ENCODE results near the gene PRODH. TPM values are rescaled to one million over a fixed set of nuclear protein-coding genes. Genes with fewer than 3 reads are reported as not detected.
"Not testable (repeated sequence)": the region's sequence is repeated elsewhere in the genome, so short reads cannot be mapped to it uniquely, and the experiment has no call there.

The PRODH gene
- total RNA-seq, 1 experiment from 2014 or later, result not detected

DNA sequence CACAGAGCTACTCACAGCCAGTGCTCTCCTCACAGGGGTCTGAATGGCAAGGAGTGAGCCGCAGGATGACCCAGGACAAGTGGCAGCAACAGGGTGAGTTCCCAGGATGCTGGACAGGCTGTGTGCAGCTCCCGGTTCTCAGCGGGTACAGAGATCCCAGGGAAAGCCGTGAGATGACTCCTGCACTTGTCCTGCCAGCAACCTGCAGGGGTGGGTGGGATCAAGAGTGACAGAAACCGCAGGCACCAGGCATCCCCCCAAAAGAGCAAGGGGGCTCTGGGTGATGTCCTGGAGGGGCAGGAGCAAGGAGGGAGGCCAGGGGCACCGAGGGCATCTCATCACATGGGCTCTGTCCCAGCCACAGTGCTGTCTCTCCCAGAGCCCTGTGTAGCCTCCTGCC is 15.9 kb upstream of the PRODH start:
- no peaks in the 10 kb centered on the region for H3K36me3 ChIP-seq (ENCODE audit: insufficient read depth, low read length)
- no peak overlapping the region for H3K9ac ChIP-seq (ENCODE audit: low read length)
- no peak for DNase-seq
- no peaks in the 10 kb centered on the region for H4K20me1 ChIP-seq (ENCODE audit: insufficient read depth, low read depth, low read length)
- no peaks in the 10 kb centered on the region for H3K4me1 ChIP-seq (ENCODE audit: low read length)
- H3K79me2 ChIP-seq (ENCODE audit: low read length), result no peaks in the 10 kb centered on the region
- H3K27me3 ChIP-seq (ENCODE audit: low read length), result no peaks in the 10 kb centered on the region
- no peaks in the 10 kb centered on the region for H3K9me3 ChIP-seq (ENCODE audit: low read length)
- no peak overlapping the region for H2AFZ ChIP-seq (ENCODE audit: low read length)
- no peak overlapping the region for H3K27ac ChIP-seq (ENCODE audit: low read length)
- no peak overlapping the region for H3K4me2 ChIP-seq (ENCODE audit: low read depth, low read length, poor library complexity, severe bottlenecking)
- H3K9me2 ChIP-seq (replicated peaks; ENCODE audit: insufficient read depth, low read length), result no peaks in the 10 kb centered on the region
- H3K4me3 ChIP-seq (ENCODE audit: low read length), result no peak overlapping the region

DNA sequence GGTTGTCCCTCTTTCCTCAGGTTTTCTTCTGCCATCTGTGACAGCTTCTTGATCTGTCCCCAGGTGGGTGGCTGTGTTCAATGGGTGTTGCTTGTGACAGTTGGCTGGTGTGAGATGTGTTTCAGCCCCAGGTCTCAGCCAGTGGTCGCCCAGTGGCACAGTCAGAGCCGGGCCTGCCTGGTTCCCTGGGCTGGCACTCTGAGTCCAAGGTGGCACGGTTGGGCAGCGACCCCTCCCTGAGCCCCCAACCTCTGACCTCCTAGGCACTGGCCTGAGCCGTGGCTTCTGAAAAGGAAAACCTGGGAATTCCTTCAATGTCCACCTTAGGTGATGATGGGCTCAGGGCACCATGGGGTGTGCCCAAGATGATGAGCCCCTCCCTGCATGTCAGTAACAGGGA is 14.0 kb upstream of the PRODH start:
- H2AFZ ChIP-seq (ENCODE audit: low read length), result no peak overlapping the region
- H3K9ac ChIP-seq (ENCODE audit: low read length), result no peak overlapping the region
- no peaks in the 10 kb centered on the region for H3K4me1 ChIP-seq (ENCODE audit: low read length)
- no peak overlapping the region for H3K4me3 ChIP-seq (ENCODE audit: low read length)
- no peak overlapping the region for H3K27ac ChIP-seq (ENCODE audit: low read length)
- H3K79me2 ChIP-seq (ENCODE audit: low read length), result no peaks in the 10 kb centered on the region
- H3K9me2 ChIP-seq (replicated peaks; ENCODE audit: insufficient read depth, low read length), result no peaks in the 10 kb centered on the region
- H3K4me2 ChIP-seq (ENCODE audit: low read depth, low read length, poor library complexity, severe bottlenecking), result no peak overlapping the region
- no peaks in the 10 kb centered on the region for H3K27me3 ChIP-seq (ENCODE audit: low read length)
- H4K20me1 ChIP-seq (ENCODE audit: insufficient read depth, low read depth, low read length), result no peaks in the 10 kb centered on the region
- no peaks in the 10 kb centered on the region for H3K9me3 ChIP-seq (ENCODE audit: low read length)
- H3K36me3 ChIP-seq (ENCODE audit: insufficient read depth, low read length), result no peaks in the 10 kb centered on the region
- DNase-seq, result no peak

DNA sequence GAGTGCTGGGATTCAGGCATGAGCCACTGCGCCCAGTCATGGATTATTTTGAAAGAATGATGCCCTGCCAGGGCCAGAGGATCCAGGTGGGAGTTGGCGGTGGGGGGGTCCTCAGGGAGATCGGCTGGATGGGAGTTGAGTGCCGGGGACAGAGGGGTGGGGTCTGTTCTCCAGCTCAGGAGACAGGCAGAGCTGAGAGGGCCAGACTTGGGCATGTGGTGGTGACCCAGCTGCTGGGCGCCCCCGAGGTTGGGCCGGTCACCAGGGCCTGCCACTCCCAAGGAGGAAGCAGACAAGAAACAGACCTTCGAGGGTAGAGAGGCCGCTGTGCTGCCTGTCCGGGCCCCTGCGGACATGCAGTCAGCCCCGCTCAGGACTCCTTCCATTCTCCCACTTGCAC is 11.8 kb upstream of the PRODH start:
- H3K9ac ChIP-seq (ENCODE audit: low read length), result no peak overlapping the region
- H3K4me2 ChIP-seq (ENCODE audit: low read depth, low read length, poor library complexity, severe bottlenecking), result no peak overlapping the region

DNA sequence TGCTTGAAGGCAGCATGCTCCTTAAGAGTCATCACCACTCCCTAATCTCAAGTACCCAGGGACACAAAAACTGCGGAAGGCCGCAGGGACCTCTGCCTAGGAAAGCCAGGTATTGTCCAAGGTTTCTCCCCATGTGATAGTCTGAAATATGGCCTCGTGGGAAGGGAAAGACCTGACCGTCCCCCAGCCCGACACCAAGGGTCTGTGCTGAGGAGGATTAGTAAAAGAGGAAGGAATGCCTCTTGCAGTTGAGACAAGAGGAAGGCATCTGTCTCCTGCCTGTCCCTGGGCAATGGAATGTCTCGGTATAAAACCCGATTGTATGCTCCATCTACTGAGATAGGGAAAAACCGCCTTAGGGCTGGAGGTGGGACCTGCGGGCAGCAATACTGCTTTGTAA is 11.0 kb upstream of the PRODH start:
- H3K79me2 ChIP-seq (ENCODE audit: low read length); H3K9me2 ChIP-seq (replicated peaks; ENCODE audit: insufficient read depth, low read length); H3K36me3 ChIP-seq (ENCODE audit: insufficient read depth, low read length); H3K27ac ChIP-seq (ENCODE audit: low read length); H2AFZ ChIP-seq (ENCODE audit: low read length); H3K4me3 ChIP-seq (ENCODE audit: low read length); H3K9ac ChIP-seq (ENCODE audit: low read length); DNase-seq; H3K4me1 ChIP-seq (ENCODE audit: low read length); H3K9me3 ChIP-seq (ENCODE audit: low read length); H3K27me3 ChIP-seq (ENCODE audit: low read length); H3K4me2 ChIP-seq (ENCODE audit: low read depth, low read length, poor library complexity, severe bottlenecking); H4K20me1 ChIP-seq (ENCODE audit: insufficient read depth, low read depth, low read length): not testable (repeated sequence)

More for the DNA sequence above, 11.8 kb upstream of the PRODH start:
- no peaks in the 10 kb centered on the region for H3K9me2 ChIP-seq (replicated peaks; ENCODE audit: insufficient read depth, low read length)
- DNase-seq, result no peak
- H3K4me1 ChIP-seq (ENCODE audit: low read length), result no peaks in the 10 kb centered on the region
- H3K27ac ChIP-seq (ENCODE audit: low read length), result no peak overlapping the region
- H3K4me3 ChIP-seq (ENCODE audit: low read length), result no peak overlapping the region
- no peaks in the 10 kb centered on the region for H3K27me3 ChIP-seq (ENCODE audit: low read length)
- no peak overlapping the region for H2AFZ ChIP-seq (ENCODE audit: low read length)
- no peaks in the 10 kb centered on the region for H3K9me3 ChIP-seq (ENCODE audit: low read length)
- no peaks in the 10 kb centered on the region for H3K79me2 ChIP-seq (ENCODE audit: low read length)
- H3K36me3 ChIP-seq (ENCODE audit: insufficient read depth, low read length), result no peaks in the 10 kb centered on the region
- no peaks in the 10 kb centered on the region for H4K20me1 ChIP-seq (ENCODE audit: insufficient read depth, low read depth, low read length)

DNA sequence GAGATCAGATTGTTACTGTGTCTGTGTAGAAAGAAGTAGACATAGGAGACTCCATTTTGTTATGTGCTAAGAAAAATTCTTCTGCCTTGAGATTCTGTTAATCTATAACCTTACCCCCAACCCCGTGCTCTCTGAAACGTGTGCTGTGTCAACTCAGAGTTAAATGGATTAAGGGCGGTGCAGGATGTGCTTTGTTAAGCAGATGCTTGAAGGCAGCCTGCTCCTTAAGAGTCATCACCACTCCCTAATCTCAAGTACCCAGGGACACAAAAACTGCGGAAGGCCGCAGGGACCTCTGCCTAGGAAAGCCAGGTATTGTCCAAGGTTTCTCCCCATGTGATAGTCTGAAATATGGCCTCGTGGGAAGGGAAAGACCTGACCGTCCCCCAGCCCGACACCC is 2.6 kb upstream of the PRODH start:
- not testable (repeated sequence) for H4K20me1 ChIP-seq (ENCODE audit: insufficient read depth, low read depth, low read length); H3K9me2 ChIP-seq (replicated peaks; ENCODE audit: insufficient read depth, low read length); H3K4me2 ChIP-seq (ENCODE audit: low read depth, low read length, poor library complexity, severe bottlenecking); H3K4me1 ChIP-seq (ENCODE audit: low read length); H3K27me3 ChIP-seq (ENCODE audit: low read length); H3K27ac ChIP-seq (ENCODE audit: low read length); DNase-seq; H3K9me3 ChIP-seq (ENCODE audit: low read length); H3K36me3 ChIP-seq (ENCODE audit: insufficient read depth, low read length); H3K79me2 ChIP-seq (ENCODE audit: low read length); H3K9ac ChIP-seq (ENCODE audit: low read length); H2AFZ ChIP-seq (ENCODE audit: low read length); H3K4me3 ChIP-seq (ENCODE audit: low read length)

DNA sequence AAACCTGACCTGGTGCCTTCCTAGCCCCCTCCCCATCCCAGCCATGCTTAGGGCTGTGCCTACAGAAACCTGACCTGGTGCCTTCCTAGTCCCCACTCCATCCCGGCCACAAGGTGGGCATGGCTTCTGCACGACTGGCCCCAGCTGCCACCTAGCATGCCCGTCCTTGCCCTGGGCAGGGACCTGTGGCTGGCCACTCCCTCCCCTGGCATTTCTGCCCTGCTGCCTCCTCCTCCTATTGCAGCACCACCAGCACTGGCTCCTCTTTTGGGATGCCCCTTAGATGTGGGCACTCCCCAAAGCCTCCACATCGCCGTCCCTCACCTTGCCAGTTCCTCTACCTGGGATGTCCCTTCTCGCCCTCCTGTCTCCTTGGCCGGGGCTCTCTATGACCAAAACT is 1.4 kb downstream of the PRODH start:
- not testable (repeated sequence) for H3K4me3 ChIP-seq (ENCODE audit: low read length); H3K4me2 ChIP-seq (ENCODE audit: low read depth, low read length, poor library complexity, severe bottlenecking); H4K20me1 ChIP-seq (ENCODE audit: insufficient read depth, low read depth, low read length); H2AFZ ChIP-seq (ENCODE audit: low read length); H3K9me3 ChIP-seq (ENCODE audit: low read length); H3K9ac ChIP-seq (ENCODE audit: low read length); H3K27ac ChIP-seq (ENCODE audit: low read length); H3K79me2 ChIP-seq (ENCODE audit: low read length); H3K27me3 ChIP-seq (ENCODE audit: low read length); H3K9me2 ChIP-seq (replicated peaks; ENCODE audit: insufficient read depth, low read length); H3K4me1 ChIP-seq (ENCODE audit: low read length); DNase-seq; H3K36me3 ChIP-seq (ENCODE audit: insufficient read depth, low read length)

DNA sequence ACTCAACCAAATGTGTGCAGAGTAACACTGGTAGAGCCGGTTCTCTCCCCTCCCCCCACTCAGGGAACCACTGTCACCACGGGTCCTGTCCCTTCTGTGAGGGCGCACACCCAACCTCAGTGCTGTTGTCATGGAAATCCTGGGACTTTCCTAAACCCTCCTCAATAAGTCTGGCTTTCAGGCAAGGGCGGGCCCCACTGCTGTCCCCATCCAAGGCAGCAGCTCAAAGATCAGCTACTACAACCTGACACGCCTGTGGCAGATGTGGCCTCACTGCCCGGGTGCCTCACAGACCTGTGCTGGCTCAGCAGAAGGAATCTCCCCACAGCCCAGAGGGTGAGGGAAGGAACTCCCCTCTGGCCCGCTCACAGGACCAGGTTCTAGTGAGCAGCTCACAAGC is 2.2 kb downstream of the PRODH start:
- H3K27me3 ChIP-seq (ENCODE audit: low read length), result no peaks in the 10 kb centered on the region
- no peak overlapping the region for H2AFZ ChIP-seq (ENCODE audit: low read length)
- DNase-seq, result no peak
- H3K4me2 ChIP-seq (ENCODE audit: low read depth, low read length, poor library complexity, severe bottlenecking), result no peak overlapping the region
- H4K20me1 ChIP-seq (ENCODE audit: insufficient read depth, low read depth, low read length), result no peaks in the 10 kb centered on the region
- no peaks in the 10 kb centered on the region for H3K4me1 ChIP-seq (ENCODE audit: low read length)
- H3K79me2 ChIP-seq (ENCODE audit: low read length), result no peaks in the 10 kb centered on the region
- H3K9me2 ChIP-seq (replicated peaks; ENCODE audit: insufficient read depth, low read length), result no peaks in the 10 kb centered on the region
- H3K36me3 ChIP-seq (ENCODE audit: insufficient read depth, low read length), result no peaks in the 10 kb centered on the region
- H3K9me3 ChIP-seq (ENCODE audit: low read length), result no peaks in the 10 kb centered on the region
- H3K4me3 ChIP-seq (ENCODE audit: low read length), result no peak overlapping the region
- no peak overlapping the region for H3K27ac ChIP-seq (ENCODE audit: low read length)
- no peak overlapping the region for H3K9ac ChIP-seq (ENCODE audit: low read length)

DNA sequence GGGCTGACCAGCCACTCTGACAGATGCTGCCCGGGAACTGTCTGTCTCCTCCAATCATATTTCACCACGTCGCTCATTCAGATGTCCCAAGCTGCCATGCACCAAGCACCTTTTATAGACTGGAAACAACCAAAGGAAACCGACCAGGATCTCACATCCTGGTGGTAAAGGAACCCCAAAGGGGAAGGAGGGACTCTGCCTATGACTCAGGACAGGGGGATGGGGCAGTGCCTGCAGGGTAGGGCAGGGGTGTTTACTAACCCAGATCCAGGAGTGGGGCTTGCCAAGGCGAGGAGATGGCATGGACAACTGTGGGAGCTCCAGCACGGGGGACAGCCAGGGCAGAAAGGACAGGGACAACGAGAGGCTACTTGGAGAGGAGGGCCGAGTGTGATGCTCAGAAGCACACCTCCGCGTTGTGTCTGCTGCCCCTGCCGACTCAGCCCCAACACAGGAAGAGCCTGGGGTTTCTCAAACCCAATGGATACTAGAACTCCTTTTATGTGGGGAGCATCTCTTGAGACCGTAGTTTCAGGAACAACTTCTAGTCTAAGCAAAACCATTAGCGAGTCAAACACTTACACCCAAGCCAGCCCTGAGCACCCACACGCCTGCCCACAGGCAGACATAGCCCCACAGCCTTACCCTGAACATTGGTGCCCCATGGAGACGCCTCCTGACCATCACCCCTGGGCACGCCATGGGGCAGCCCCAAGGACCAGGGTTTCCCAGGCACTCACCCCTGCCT is 4.0 kb downstream of the PRODH start:
- H3K9ac ChIP-seq (ENCODE audit: low read length), result no peak overlapping the region
- H2AFZ ChIP-seq (ENCODE audit: low read length), result no peak overlapping the region
- H3K4me1 ChIP-seq (ENCODE audit: low read length), result no peaks in the 10 kb centered on the region
- H3K9me2 ChIP-seq (replicated peaks; ENCODE audit: insufficient read depth, low read length), result no peaks in the 10 kb centered on the region
- no peak overlapping the region for H3K4me2 ChIP-seq (ENCODE audit: low read depth, low read length, poor library complexity, severe bottlenecking)
- DNase-seq, result no peak
- H3K79me2 ChIP-seq (ENCODE audit: low read length), result no peaks in the 10 kb centered on the region
- H3K27me3 ChIP-seq (ENCODE audit: low read length), result no peaks in the 10 kb centered on the region
- H3K27ac ChIP-seq (ENCODE audit: low read length), result no peak overlapping the region
- no peaks in the 10 kb centered on the region for H3K36me3 ChIP-seq (ENCODE audit: insufficient read depth, low read length)
- no peaks in the 10 kb centered on the region for H4K20me1 ChIP-seq (ENCODE audit: insufficient read depth, low read depth, low read length)
- no peak overlapping the region for H3K4me3 ChIP-seq (ENCODE audit: low read length)
- no peaks in the 10 kb centered on the region for H3K9me3 ChIP-seq (ENCODE audit: low read length)

DNA sequence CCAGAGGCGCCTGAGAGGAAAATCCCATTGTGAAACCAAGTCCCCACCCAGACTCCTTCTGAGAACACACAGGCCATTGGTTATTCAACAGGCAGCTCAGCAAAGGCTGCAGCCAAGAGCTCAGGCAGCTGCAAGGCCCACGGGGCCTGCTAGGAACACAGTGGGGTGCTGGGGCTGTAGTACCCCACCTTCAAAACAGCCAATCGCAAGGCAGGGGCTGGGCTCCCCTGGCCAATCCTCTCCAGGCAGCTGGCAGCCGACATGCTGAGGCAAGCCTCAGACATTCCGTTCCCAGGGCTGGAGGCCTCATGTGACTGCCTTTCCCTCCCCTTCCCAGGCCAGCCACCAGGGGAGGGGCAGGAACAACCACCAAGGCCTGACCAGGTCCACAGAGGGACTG is 6.6 kb downstream of the PRODH start:
- Histone ChIP-seq H3K4me1 (ENCODE audit: low read length) (no peaks in the 10 kb centered on the region), H3K4me2 (ENCODE audit: low read depth, low read length, poor library complexity, severe bottlenecking) (no peak overlapping the region), H2AFZ (ENCODE audit: low read length) (no peak overlapping the region), H3K9ac (ENCODE audit: low read length) (no peak overlapping the region), H3K36me3 (ENCODE audit: insufficient read depth, low read length) (no peaks in the 10 kb centered on the region), H3K27me3 (ENCODE audit: low read length) (no peaks in the 10 kb centered on the region), H3K4me3 (ENCODE audit: low read length) (no peak overlapping the region), H3K79me2 (ENCODE audit: low read length) (no peaks in the 10 kb centered on the region), H4K20me1 (ENCODE audit: insufficient read depth, low read depth, low read length) (no peaks in the 10 kb centered on the region), H3K27ac (ENCODE audit: low read length) (no peak overlapping the region), H3K9me3 (ENCODE audit: low read length) (no peaks in the 10 kb centered on the region), H3K9me2 (replicated peaks; ENCODE audit: insufficient read depth, low read length) (no peaks in the 10 kb centered on the region)
- no peak for DNase-seq

Data from Karpas-422 (cell line).